Smooth muscle cell (in vitro differentiated cells): Measurements from ENCODE around the gene ATF4. TPM values are rescaled to one million over a fixed set of nuclear protein-coding genes. Genes with fewer than 3 reads are reported as not detected.
A peak's percentile ranks its signal among the peaks of the same experiment; 100 is the strongest.

Experiments used
- DNase-seq: peaks from one replicate; lab custom pipeline; 2025; ENCODE audit not compliant: unreplicated experiment; lab: John Stamatoyannopoulos, UW
- H2AFZ ChIP-seq: fragments of 200-600 bp; sonication (generic); 2 replicates; pipeline ENCODE4 v1.6.0; 2016; ENCODE audit warnings: antibody characterized with exemption, low read depth, mild to moderate bottlenecking
- H3F3A ChIP-seq: fragments of 200-600 bp; sonication (generic); 2 replicates; pipeline ENCODE4 v1.6.0; 2017; ENCODE audit warnings: antibody characterized with exemption, low read depth
- H3K27ac ChIP-seq: fragments of 200-600 bp; sonication (generic); 2 replicates; pipeline ENCODE4 v1.5.1; 2016; ENCODE audit warnings: low read depth, mild to moderate bottlenecking
- H3K27me3 ChIP-seq: fragments of 200-600 bp; sonication (generic); 2 replicates; pipeline ENCODE4 v1.6.1; 2016; ENCODE audit warnings: low read depth, mild to moderate bottlenecking
- H3K36me3 ChIP-seq: fragments of 200-600 bp; sonication (generic); 2 replicates; pipeline ENCODE4 v1.5.1; 2016; ENCODE audit warnings: low read depth
- H3K4me1 ChIP-seq: fragments of 200-600 bp; sonication (generic); 2 replicates; pipeline ENCODE4 v1.5.1; 2016; ENCODE audit warnings: low read depth
- H3K4me2 ChIP-seq: fragments of 200-600 bp; sonication (generic); 2 replicates; pipeline ENCODE4 v1.6.0; 2016; ENCODE audit warnings: mild to moderate bottlenecking
- H3K4me3 ChIP-seq: fragments of 200-600 bp; sonication (generic); 2 replicates; pipeline ENCODE4 v1.5.1; 2016; ENCODE audit warnings: mild to moderate bottlenecking
- H3K79me2 ChIP-seq: fragments of 200-600 bp; sonication (generic); 2 replicates; pipeline ENCODE4 v1.6.0; 2016; ENCODE audit warnings: low read depth, mild to moderate bottlenecking
- H3K9ac ChIP-seq: fragments of 200-600 bp; sonication (generic); 2 replicates; pipeline ENCODE4 v1.6.0; 2016; ENCODE audit warnings: low read depth
- H3K9me3 ChIP-seq: fragments of 200-600 bp; sonication (generic); replicated peaks from 2 replicates; pipeline ENCODE4 v1.5.1; 2016; ENCODE audit warnings: low read depth
- H4K20me1 ChIP-seq: fragments of 200-600 bp; sonication (generic); 2 replicates; pipeline ENCODE4 v1.6.0; 2016; ENCODE audit warnings: low read depth
- CTCF ChIP-seq: fragments of 200-600 bp; sonication (generic); IDR thresholded peaks from 2 replicates; pipeline ENCODE4 v1.5.1; 2017; ENCODE audit warnings: borderline replicate concordance, mild to moderate bottlenecking, antibody characterized with exemption; ENCODE audit not compliant: insufficient read depth, poor library complexity, severe bottlenecking
- WGBS: methylation state at CpG from one replicate; pipeline ENCODE4 v1.1.7; 2016; ENCODE audit warnings: low lambda C conversion rate; 5-methylcytosine and 5-hydroxymethylcytosine counted together
- polyA plus RNA-seq: library from polyadenylated mRNA; unstranded; fragments of >200 nt; fragmentation: Nextera tagmentation; extraction: Ambion mirVana; gene quantifications from 2 replicates; pipeline ENCODE4 v1.2.1, GENCODE V29; 2016
- total RNA-seq: library from RNA; depleted of rRNA; stranded (reverse); fragments of >200 nt; gene quantifications from 2 replicates; pipeline ENCODE4 v1.2.3, GENCODE V29; 2014

The ATF4 gene
- total and polyA plus RNA-seq, 2 experiments from 2014 or later: 288 to 421 TPM

- peak overlapping the region; percentile 31 for H3K4me2 ChIP-seq
- H3K27me3 ChIP-seq: peaks cover 76% of the 10 kb centered on the region
- no peak overlapping the region for H3K4me3 ChIP-seq
- H3K79me2 ChIP-seq: no peaks in the 10 kb centered on the region
- H3K27ac ChIP-seq: no peak overlapping the region
- DNase-seq: no peak
- no peak overlapping the region for H3K9ac ChIP-seq
- no peaks in the 10 kb centered on the region for H3F3A ChIP-seq
- no peaks in the 10 kb centered on the region for H4K20me1 ChIP-seq
- H2AFZ ChIP-seq: no peak overlapping the region
- TF ChIP-seq CTCF: no peak
- H3K36me3 ChIP-seq: no peaks in the 10 kb centered on the region
- WGBS: 34% methylated on average over 29 of the region's 34 CpGs
- H3K9me3 ChIP-seq: no peaks in the 10 kb centered on the region
- no peaks in the 10 kb centered on the region for H3K4me1 ChIP-seq
Measured at GRCh38 chr22:39558254-39558727, 37.9 kb downstream of the ATF4 start.

- no peak overlapping the region for H3K27ac ChIP-seq
- H2AFZ ChIP-seq: no peak overlapping the region
- no peaks in the 10 kb centered on the region for H3F3A ChIP-seq
- no peaks in the 10 kb centered on the region for H4K20me1 ChIP-seq
- H3K36me3 ChIP-seq: no peaks in the 10 kb centered on the region
- peaks cover 76% of the 10 kb centered on the region for H3K27me3 ChIP-seq
- TF ChIP-seq CTCF: no peak
- no peaks in the 10 kb centered on the region for H3K4me1 ChIP-seq
- H3K4me3 ChIP-seq: no peak overlapping the region
- H3K4me2 ChIP-seq: no peak overlapping the region
- no peaks in the 10 kb centered on the region for H3K9me3 ChIP-seq
- no peak overlapping the region for H3K9ac ChIP-seq
- WGBS: 87% methylated on average over 13 of the region's 14 CpGs
- DNase-seq: no peak
- H3K79me2 ChIP-seq: no peaks in the 10 kb centered on the region
Measured at GRCh38 chr22:39558950-39559349, 38.6 kb downstream of the ATF4 start.

GRCh38 chr22:39559456-39560105 is 39.2 kb downstream of the ATF4 start:
- Histone ChIP-seq H3K4me1 (no peaks in the 10 kb centered on the region), H3F3A (no peaks in the 10 kb centered on the region), H4K20me1 (no peaks in the 10 kb centered on the region), H3K9ac (no peak overlapping the region), H3K79me2 (no peaks in the 10 kb centered on the region), H3K27ac (no peak overlapping the region), H3K4me3 (no peak overlapping the region), H3K9me3 (no peaks in the 10 kb centered on the region), H3K36me3 (no peaks in the 10 kb centered on the region), H3K27me3 (peaks cover 76% of the 10 kb centered on the region), H3K4me2 (no peak overlapping the region), H2AFZ (no peak overlapping the region)
- TF ChIP-seq CTCF: peak; percentile 49
- 63% methylated on average over 11 of the region's 11 CpGs for WGBS
- DNase-seq: no peak

GRCh38 chr22:39560127-39560526 is 39.8 kb downstream of the ATF4 start:
- peaks cover 74% of the 10 kb centered on the region for H3K27me3 ChIP-seq
- H3K79me2 ChIP-seq: no peaks in the 10 kb centered on the region
- no peak for TF ChIP-seq CTCF
- DNase-seq: no peak
- no peaks in the 10 kb centered on the region for H3F3A ChIP-seq
- no peak overlapping the region for H3K9ac ChIP-seq
- H3K9me3 ChIP-seq: no peaks in the 10 kb centered on the region
- H3K27ac ChIP-seq: no peak overlapping the region
- H3K4me3 ChIP-seq: no peak overlapping the region
- no peak overlapping the region for H3K4me2 ChIP-seq
- 65% methylated on average over 6 of the region's 6 CpGs for WGBS
- no peak overlapping the region for H2AFZ ChIP-seq
- no peaks in the 10 kb centered on the region for H3K36me3 ChIP-seq
- H3K4me1 ChIP-seq: no peaks in the 10 kb centered on the region
- H4K20me1 ChIP-seq: no peaks in the 10 kb centered on the region
